Activated CD8-positive, alpha-beta memory T cell treated with anti-CD3 and anti-CD28 coated beads for 48 hours (primary cell): ENCODE data around the gene CD6.
A peak's percentile ranks its signal among the peaks of the same experiment; 100 is the strongest.
"Not testable (repeated sequence)": the region's sequence is repeated elsewhere in the genome, so short reads cannot be mapped to it uniquely, and the experiment has no call there.

Experiments used
- DNase-seq, 3 experiments: peaks; one replicate each; pipeline ENCODE4 v3.0.0-alpha.2; 2020; ENCODE audit warnings: low read depth in 2 of 3, low spot score in 2 of 3

The CD6 gene

DNA sequence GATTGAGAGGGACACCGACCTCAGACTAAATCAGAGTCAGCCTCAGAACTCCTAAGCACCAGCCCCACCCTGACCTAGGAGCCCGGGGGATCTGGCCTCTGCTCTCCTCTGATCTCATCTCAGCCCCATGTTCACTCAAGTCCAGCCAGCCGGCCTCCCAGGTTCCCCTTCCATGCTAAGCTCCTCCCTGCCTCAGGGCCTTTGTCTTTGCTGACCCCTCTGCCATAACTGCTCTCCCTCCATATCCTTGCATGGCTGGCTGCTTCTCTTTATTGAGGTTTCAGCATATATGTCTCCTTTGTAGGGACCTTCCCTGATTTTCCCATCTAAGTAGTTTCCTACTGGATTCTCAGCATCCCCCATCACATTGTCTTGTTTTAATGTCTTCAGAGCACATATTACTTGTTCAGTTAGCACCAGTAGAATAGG is 18.7 kb upstream of the CD6 start:
- no peak for DNase-seq

DNA sequence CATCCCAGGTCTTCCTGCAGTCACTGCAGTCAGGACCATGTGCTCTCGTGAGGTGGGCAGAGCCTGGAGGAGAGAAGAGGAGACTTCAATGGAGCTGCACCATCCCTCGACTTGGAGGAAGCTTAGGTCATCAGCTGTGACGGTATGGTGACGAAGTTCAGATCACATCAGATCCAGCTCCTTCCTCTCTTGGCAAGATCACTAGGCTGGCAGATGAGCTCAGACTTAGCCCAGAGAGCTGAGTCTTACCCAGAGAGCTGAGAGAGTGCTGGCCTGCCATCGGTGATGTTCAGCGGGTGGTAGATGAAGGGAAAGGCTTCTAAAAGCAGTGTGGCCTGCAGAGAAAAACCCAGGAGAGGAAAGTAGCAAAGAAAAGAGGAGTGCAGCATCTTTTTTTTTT is 17.7 kb upstream of the CD6 start:
- no peak for DNase-seq

DNA sequence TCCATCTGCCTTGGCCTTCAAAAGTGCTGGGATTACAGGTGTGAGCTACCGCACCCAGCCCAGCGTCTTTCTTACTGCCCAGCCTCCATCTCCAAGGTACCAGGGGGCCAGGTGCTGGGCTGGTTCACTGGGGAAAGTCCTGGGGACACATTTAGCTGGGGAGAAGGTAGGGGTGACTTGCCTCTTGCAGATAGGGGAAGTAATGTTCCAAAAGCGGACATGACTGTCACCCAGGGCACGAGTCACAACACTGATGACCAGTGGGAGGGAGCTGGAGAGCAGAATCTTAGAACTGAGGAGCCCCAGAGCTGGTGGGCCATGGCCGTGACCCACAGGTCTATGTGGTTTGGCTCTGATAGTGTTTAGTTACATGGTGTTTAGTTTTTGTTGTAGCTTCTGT is 17.1 kb upstream of the CD6 start:
- no peak for DNase-seq

GRCh38 chr11:60955571-60955970 is 15.9 kb upstream of the CD6 start:
- no peak for DNase-seq

- DNase-seq: no peak
These were observed 14.3 kb upstream of the CD6 start for GRCh38 chr11:60957188-60957587.

DNA sequence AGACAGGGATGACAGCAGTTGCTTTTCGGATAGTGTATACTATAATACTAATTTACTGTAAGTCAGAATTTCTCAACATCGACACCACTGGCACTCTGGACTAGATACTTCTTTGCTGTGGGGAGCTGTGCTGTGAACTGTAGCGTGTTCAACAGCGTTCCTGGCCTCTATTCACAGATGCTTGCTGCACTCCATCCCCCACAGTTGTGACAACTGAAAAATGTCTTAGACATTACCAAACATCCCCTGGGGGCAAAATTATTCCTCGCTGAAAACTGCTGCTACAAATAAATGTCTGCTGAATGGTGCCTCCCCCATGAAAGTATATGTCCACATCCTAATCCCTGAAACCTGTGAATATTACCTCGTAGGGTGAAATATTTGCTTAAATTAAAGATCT is 12.0 kb upstream of the CD6 start:
- no peak for DNase-seq

DNA sequence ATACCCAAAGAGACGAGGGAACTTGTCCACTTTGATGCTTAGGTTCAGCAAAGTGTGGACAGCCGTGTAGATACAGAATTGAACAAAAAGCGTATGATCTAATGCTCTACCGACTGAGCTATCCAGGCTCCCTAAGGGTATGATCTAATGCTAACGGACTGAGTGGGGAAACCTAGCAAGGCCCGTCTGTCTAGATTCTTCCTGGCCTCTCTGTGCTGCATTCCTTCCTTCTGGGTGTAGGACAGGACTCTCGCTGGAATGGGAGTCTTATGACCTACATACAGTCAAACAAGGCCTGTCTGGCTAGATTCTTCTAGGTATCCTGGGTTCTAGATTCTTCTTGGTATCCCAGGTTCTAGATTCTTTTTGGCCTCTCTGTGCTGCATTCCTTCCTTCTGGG is 11.1 kb upstream of the CD6 start:
- DNase-seq: no peak

- DNase-seq: no peak
These were observed 6.7 kb upstream of the CD6 start for GRCh38 chr11:60964801-60965200.

DNA sequence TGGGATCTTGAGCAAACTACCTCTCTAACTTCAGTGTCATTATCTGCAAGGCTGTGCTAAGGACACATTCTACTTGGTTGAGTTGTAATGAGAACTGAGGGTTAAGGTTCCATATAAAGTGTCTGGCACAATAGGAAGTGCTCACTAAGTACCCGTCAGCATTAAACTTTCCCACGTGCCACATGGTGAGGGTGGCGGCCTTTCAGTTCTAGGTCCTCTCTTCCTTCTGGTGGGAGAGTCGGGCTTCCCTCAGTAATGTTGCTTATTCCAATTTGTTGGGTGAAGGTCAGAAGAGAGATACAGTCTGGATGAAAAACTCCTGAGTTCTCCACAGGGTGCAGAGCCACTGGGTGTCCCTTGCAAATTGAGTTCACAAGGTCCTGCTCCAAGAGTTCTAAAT is 4.6 kb upstream of the CD6 start:
- DNase-seq: no peak

- no peak for DNase-seq
These were observed 3.3 kb upstream of the CD6 start for GRCh38 chr11:60968223-60968622.

DNA sequence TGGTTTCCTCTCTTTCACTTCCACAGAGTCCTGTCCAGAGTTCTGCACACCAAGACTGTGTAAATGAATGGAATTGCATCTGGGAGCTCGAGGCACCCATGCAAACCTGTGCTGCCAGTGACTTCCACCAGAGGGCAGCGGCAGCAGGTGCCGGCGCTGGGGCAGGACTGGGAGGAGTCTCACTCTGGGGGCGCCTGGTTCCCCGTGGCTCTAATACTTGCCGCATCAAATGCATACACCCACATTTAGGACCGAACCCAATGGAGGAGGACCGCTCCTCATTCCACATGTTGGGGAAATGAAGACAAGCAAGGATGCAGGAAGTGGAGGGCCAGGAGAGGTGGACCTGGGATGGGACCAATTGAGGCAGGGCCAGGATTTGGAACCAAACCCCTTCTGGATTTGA is 1.1 kb upstream of the CD6 start:
- DNase-seq: peak in 1 of 3 experiments; percentile 55

DNA sequence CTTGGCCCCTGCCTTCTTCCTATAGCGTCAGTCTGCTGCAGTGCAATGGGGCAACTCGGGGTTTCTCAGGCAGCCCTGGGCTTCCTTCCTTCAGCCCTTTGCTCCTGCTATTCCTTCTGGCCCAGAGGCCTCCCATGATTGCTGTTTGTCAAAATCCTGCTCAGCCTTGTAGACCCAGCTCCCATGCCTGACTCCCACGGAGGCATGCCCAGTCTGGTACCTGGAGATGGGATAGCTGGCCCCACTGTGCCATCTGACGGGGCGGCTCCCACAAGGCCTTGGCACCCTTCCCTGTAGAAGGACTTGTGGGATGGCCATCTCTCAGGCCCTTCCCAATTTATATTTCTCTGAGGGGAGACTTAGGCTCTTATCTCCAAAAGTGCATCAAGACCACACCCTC is 590 bp upstream of the CD6 start:
- no peak for DNase-seq

GRCh38 chr11:60972182-60973030 is 926 bp downstream of the CD6 start:
- DNase-seq: no peak

- no peak for DNase-seq
These were observed 2.2 kb downstream of the CD6 start for GRCh38 chr11:60973699-60974098.

- DNase-seq: not testable (repeated sequence)
These were observed 2.8 kb downstream of the CD6 start for GRCh38 chr11:60974316-60974715.

DNA sequence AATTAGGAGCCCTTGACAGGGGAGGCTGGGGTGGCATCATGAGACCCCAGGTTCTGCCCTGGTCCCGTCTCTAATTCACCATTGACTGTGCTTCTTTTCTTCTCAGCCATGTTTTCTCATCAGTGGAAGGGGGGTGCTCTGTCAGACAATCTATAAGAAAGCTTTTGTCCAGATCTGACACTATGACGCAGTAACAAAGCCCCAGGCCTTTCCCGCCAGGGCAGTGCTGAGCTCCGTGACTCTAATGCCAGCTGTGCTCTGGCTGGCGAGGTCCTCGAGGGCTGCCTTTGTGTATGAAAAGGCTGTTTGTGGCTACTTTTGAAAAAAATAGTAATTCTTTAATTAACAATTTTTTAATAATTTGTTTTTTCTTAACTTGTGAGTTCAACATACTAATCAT is 3.2 kb downstream of the CD6 start:
- no peak for DNase-seq

- DNase-seq: no peak
These were observed 5.7 kb downstream of the CD6 start for GRCh38 chr11:60977224-60977623.

DNA sequence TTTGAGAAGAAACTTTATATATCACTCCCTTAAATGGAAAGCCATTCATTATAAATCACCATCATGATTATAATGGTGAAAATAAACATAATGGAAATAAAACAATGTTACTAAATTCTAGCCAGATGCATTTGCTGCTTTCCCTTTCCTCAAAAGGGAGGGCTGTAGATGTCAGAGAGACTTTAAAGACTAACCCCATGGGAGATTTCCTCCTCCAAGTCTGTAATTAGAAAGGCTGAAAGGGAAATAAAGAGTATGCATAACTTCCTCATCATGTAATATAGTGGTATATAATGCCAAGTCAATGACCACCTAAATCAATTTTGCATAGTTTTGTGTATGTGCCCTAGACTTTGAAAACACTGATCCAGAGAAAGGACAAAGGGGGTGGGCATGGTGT is 6.4 kb downstream of the CD6 start:
- DNase-seq: no peak

DNA sequence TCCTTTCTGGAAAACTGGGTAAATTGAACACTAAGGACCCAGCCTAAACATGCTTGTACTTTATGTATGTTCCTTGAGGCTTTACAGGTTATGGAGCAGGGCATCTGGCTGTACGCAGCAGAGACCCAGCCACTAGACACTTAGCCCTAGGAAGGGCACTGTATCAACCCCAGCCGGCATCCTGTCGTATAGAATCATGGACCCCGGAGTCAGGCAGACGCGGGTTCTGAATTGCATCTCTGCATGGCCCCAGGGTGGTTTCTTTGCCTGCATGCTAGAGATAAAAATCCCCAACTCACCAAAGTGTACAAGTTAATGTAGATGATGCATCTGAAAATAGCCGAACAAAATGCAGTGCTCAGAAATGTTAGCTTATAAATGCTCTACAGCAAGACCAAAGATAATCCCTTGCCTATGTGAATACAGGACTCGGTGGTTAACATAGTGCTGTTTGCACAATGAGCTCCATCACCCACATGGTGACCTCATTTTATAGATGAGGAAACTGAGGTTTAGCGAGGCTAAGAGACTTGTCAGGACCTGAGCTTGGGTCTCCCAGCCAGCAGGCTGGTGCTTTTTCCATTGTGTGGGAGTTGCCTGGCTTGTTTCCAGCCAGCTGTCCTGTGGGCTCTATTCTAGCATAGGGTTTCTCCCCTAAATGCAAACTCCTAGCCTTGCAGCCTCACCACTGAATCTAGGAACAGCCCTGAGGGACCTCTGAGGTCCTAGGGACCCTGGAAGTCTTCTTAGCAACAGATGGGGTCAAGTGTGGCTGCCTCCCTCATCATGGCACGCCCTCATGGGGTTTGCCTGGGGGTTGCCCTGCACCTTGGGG is 7.3 kb downstream of the CD6 start:
- peak in 1 of 3 experiments; percentile 68 for DNase-seq

DNA sequence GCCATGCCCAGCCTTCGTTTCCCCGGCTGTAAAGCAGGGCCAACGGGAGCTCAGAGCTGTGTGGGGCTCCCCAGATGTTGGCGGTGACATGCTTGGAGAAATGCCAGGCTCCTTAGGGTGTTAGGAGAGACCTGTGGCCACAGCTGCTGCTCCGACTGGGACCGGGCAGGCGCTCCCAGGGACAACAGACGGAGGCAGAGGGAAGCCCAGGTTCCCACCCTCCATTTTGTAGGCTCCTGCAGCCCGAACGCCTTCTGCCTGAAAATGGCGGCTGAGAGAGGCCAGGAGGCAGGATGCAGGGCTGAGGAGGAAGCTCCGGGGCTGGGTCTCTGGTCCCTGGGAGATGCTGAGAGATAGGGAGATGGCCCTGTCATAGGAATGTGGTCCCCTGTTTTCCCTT is 10.0 kb downstream of the CD6 start:
- no peak for DNase-seq

DNA sequence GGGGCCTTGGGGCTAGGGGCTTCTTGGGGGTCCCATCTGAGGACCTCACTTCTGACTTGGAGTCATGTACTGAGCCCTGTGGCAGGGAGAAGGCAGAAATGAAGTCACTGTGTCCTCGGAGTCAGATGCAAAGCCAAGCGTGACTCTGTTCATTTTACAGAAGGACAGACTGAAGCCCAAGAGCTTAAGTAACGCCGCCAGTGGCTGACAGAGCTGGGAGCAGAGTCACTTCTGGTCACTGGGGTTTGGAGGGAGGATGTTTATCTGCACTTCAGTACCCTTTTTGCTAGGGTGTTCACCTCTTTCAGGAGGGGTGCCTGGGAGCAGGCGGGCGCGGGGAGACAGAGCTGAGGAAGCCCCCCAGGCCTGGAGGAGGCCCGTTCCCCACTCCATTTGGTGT is 10.7 kb downstream of the CD6 start:
- no peak for DNase-seq

GRCh38 chr11:60984149-60984548 is 12.7 kb downstream of the CD6 start:
- no peak for DNase-seq
